IPS-20b (cell line): ENCODE data around the gene PTPRN2.
A peak's percentile ranks its signal among the peaks of the same experiment; 100 is the strongest.
"Not testable (repeated sequence)": the region's sequence is repeated elsewhere in the genome, so short reads cannot be mapped to it uniquely, and the experiment has no call there.

Experiments
- H3K27ac ChIP-seq: one replicate; pipeline ENCODE4 v1.5.1; 2013; ENCODE audit warnings: low read length
- H3K27me3 ChIP-seq: 2 replicates; pipeline ENCODE4 v1.6.1; 2013; ENCODE audit warnings: mild to moderate bottlenecking, low read length, inconsistent platforms; ENCODE audit not compliant: insufficient read depth
- H3K36me3 ChIP-seq: 2 replicates; pipeline ENCODE4 v1.6.1; 2013; ENCODE audit warnings: low read depth, mild to moderate bottlenecking, inconsistent platforms, low read length, moderate library complexity; ENCODE audit not compliant: insufficient read depth
- H3K4me1 ChIP-seq: 2 replicates; pipeline ENCODE4 v1.6.1; 2013; ENCODE audit warnings: mild to moderate bottlenecking, control low read depth, inconsistent platforms, low read length, moderate library complexity; ENCODE audit not compliant: insufficient read depth
- H3K4me3 ChIP-seq: 2 replicates; pipeline ENCODE4 v1.5.1; 2013; ENCODE audit warnings: mild to moderate bottlenecking, low read length, inconsistent platforms
- H3K9ac ChIP-seq: 2 replicates; pipeline ENCODE4 v1.6.1; 2013; ENCODE audit warnings: low read depth, mild to moderate bottlenecking, inconsistent platforms, low read length, moderate library complexity
- H3K9me3 ChIP-seq: 2 replicates; pipeline ENCODE4 v1.6.1; 2013; ENCODE audit warnings: mild to moderate bottlenecking, low read depth, low read length, inconsistent platforms; ENCODE audit not compliant: insufficient read depth

The PTPRN2 gene

DNA sequence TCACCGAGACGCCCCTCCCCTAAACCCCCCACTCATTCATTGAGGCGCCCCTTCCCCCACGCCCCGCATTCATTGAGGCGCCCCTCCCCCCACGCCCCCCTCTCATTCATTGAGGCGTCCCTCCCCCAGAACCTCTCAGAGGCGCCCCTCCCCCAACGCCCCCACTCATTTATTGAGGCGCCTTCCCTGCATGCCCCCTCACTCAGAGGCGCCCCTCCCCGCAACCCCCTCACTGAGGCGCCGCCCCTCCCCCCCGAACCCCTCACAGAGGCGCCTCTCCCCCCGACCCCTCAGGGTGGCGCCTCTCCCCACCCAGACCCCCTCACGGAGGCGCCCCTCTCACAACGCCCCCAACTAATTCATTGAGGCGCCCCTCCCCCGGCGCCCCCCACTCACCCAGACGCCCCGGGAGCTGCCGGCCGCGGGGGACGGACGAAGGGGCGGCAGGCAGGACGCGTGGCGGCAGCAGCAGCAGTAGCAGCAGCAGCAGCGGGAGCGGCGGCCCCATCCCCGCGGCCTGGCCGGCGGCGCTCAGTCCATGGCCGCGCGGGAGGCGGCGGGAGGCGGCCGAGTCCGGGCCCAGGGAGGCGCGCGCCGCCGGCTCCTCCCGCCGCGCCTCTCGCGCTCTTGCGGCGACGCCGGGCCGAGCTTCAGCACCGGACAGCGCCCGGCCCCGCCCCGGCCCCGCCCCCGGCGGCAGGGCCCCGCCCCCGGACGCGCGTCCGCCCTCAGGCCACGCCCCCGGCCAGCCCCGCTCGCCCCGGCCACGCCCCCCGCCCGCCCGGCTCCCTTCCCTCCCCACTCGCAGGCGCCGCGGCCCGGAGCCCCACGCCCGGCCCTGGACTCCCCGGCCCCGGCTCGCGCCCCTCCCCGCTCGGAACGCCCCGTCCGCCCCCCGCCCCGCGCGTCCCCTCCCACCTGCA is at the start of gene PTPRN2:
Gene PTPRN2 (minus strand): TSS at position 662 of the 923 bp plus-strand sequence.
- no peaks in the 10 kb centered on the region for H3K4me1 ChIP-seq
- H3K9ac ChIP-seq: no peak within 1 kb of the TSS
- no peaks in the 10 kb centered on the region; the same call in 1 of the 2 replicates for H3K9me3 ChIP-seq
- H3K27ac ChIP-seq: no peak within 1 kb of the TSS
- H3K4me3 ChIP-seq: peak within 1 kb of the TSS; percentile 46; the same call in 1 of the 2 replicates
- peaks cover 87% of the 10 kb centered on the region for H3K27me3 ChIP-seq
- H3K36me3 ChIP-seq: no peaks in the 10 kb centered on the region

DNA sequence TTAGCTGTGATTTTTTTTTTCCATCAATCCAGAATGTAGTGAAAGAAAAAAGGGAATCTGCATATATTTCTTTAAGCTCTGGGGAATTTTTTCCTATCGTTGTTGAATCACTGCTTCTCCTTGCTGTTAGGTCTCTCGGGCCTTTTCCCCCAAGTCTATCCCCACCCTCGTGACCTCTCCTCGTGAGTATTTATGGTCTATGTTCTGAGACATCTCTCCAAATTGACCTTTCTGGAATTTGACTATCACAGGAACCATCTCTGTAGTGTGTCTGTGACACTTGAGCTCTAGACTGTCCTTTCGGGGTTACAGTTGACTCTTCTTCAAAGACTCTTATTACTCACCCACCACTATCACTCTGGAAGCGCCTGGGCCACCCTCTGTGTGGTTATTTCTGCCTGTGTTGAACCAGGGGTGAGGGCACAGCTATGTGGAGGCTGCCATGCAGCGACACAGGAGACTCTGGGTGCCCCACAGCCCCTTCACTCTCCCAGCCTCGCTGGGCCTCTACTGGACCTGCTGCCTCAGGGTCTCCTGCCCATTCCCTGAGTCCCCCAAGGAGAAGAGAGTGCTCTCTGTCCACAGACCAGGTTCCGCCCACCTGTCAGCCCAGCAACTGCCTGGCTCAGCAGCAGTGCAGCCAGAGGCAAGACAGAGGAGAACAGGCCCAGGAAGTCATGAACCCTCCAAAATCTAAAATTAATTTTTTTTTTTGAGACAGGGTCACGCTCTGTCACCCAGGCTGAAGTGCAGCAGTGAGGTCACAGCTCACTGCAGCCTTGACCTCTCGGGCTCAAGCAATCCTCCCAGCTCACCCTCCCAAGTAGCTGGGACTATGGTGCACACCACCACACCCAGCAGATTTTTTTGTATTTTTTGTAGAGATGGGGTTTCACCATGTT is 45.7 kb upstream of the PTPRN2 start:
- Histone ChIP-seq H3K9me3 (no peaks in the 10 kb centered on the region), H3K9ac (no peak overlapping the region), H3K27ac (no peak overlapping the region), H3K4me1 (no peaks in the 10 kb centered on the region), H3K36me3 (peaks cover 73% of the 10 kb centered on the region), H3K4me3 (no peak overlapping the region), H3K27me3 (no peaks in the 10 kb centered on the region)

DNA sequence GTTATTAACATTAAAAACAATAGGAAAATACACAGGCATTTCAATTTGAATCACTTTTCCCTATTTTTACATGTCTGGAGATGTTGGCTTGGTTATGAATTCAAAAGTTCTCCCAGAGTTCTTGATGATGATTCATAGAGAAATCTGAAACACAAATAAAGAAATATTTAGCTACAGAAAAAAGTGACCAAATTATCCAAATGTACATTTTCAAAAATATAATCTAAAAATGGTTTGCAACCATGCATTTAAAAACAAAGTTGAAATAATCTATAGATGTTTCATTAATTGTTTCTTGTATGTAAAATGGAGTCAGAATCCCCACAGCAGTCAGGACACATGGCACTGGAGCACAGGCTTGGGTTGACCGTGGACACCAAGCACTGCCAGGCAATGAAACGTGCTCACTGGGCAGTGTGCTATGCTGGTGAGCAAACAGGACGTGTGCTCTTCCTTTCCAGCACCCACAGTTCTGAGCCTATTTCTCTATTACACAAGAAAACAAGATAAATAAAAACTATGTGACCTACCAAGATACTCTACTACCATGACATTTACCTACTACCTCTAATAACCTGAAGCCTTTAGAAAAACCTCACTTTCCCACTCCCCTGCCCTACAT is 44.1 kb upstream of the PTPRN2 start:
- H3K9ac ChIP-seq: no peak overlapping the region
- no peaks in the 10 kb centered on the region for H3K9me3 ChIP-seq
- no peaks in the 10 kb centered on the region for H3K4me1 ChIP-seq
- peaks cover 70% of the 10 kb centered on the region for H3K36me3 ChIP-seq
- H3K27me3 ChIP-seq: no peaks in the 10 kb centered on the region
- no peak overlapping the region for H3K27ac ChIP-seq
- no peak overlapping the region for H3K4me3 ChIP-seq

DNA sequence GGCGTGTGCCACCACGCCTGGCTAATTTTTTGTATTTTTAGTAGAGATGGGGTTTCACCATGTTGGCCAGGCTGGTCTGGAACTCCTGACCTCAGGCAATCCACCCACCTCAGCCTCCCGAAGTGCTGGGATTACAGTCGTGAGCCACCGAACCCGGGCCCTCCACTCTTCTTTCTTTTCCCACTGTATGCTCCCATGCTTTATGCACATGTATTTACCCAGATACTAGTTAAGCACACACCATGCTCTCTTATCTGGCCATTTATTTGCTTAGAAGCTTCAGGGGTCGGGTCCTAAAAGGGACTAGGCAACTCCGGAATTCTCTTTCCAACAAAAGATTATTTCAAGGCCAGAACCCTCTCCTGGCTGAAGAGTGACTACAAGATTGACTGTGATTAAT is 38.7 kb upstream of the PTPRN2 start:
- H3K27ac ChIP-seq, H3K4me3 ChIP-seq, H3K9me3 ChIP-seq, H3K9ac ChIP-seq, H3K27me3 ChIP-seq, H3K4me1 ChIP-seq: not testable (repeated sequence)
- H3K36me3 ChIP-seq: peaks cover 59% of the 10 kb centered on the region

DNA sequence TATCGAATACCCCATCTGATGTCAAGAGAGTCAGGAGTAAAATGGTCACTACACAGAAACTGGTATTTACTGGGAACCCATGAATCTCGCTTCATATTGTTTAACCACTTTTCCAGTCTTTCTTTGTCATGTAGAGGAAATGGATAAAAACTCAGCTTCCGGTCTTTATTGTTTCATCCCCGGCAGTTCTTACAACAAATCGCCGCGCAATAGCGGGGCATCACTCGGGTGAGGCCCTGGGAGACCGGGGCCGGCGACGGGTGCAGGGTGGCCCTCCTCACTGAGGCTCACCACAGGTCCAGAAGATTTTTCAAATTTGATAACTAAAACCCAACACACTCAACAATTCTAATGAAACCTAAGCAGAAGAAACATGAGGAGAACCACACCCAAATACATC is 35.6 kb upstream of the PTPRN2 start:
- no peak overlapping the region for H3K9ac ChIP-seq
- no peak overlapping the region for H3K4me3 ChIP-seq
- H3K27me3 ChIP-seq: no peaks in the 10 kb centered on the region
- H3K9me3 ChIP-seq: no peaks in the 10 kb centered on the region
- H3K27ac ChIP-seq: no peak overlapping the region
- peaks cover 39% of the 10 kb centered on the region; the same call in 1 of the 2 replicates for H3K36me3 ChIP-seq
- H3K4me1 ChIP-seq: peaks cover 6% of the 10 kb centered on the region; the same call in 1 of the 2 replicates

DNA sequence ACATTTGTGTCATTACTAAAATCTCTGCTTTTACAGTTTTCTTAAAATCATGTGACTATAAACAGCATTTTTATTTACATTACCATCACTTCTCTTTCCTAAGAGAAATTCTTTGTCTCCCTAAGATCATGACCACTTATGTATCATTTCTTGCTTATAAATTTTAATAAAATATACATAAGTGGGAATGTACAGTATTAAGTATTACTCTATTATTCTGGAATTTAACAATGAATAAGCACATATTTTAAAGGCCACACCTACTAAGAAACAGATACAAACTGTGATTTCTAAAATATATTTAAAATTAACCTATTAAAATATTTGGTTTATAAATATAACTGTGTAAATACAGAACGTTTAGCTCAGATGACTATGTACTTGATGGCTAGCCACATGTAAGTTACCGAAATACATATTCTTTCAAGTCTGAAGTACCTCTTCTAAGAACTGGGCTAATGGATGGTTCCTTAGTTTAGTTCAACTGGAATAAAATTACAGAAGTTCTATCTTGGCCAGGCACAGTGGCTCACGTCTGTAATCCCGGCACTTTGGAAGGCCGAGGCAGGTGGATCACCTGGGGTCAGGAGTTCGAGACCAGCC is 33.3 kb upstream of the PTPRN2 start:
- Histone ChIP-seq H3K4me3 (no peak overlapping the region), H3K36me3 (peaks cover 28% of the 10 kb centered on the region; the same call in 1 of the 2 replicates), H3K9ac (no peak overlapping the region), H3K27ac (no peak overlapping the region), H3K9me3 (no peaks in the 10 kb centered on the region), H3K27me3 (no peaks in the 10 kb centered on the region), H3K4me1 (peaks cover 13% of the 10 kb centered on the region; the same call in 1 of the 2 replicates)

DNA sequence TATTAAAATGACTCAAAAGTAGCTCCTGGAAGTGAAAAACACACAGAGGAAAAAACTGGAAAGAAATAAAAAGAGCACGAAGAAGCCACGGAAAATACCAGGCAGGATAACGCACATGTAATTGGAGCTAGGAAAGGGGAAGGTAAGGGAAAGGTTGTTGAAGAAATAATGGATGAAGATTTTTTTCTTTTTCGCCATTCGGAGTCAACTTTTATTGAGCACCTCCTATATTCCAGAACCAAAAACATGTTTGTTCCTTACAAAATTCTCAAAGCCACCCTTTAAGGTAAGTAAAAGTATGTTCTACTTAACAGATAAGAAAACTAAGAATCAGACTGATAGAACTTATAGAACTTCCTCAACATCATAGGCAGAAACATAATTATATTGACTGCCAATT is 32.8 kb upstream of the PTPRN2 start:
- H3K27me3 ChIP-seq: no peaks in the 10 kb centered on the region
- H3K4me1 ChIP-seq: peaks cover 13% of the 10 kb centered on the region; the same call in 1 of the 2 replicates
- no peak overlapping the region for H3K27ac ChIP-seq
- H3K4me3 ChIP-seq: no peak overlapping the region
- no peaks in the 10 kb centered on the region for H3K9me3 ChIP-seq
- H3K9ac ChIP-seq: no peak overlapping the region
- H3K36me3 ChIP-seq: peaks cover 23% of the 10 kb centered on the region; the same call in 1 of the 2 replicates

DNA sequence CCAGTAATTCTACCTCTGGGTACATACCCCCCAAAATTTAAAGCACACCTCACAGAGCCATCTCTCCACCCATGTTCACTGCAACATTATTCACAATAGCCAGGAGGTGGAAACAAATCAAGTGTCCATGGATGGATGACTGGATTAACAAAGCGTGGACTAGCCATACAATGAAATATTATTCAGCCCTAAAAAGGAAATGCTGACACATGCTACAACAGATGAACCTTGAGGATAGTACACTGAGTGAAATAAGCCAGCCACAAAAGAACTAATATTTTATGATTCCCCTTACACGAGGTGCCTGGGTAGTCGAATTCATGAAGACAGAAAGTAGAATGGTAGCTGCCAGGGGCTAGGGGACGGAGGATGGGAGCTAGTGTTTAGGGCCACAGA is 31.1 kb upstream of the PTPRN2 start:
- Histone ChIP-seq H3K4me3 (no peak overlapping the region), H3K9me3 (no peaks in the 10 kb centered on the region), H3K9ac (no peak overlapping the region), H3K36me3 (peaks cover 16% of the 10 kb centered on the region; the same call in 1 of the 2 replicates), H3K27ac (no peak overlapping the region), H3K4me1 (peaks cover 13% of the 10 kb centered on the region; the same call in 1 of the 2 replicates), H3K27me3 (no peaks in the 10 kb centered on the region)

DNA sequence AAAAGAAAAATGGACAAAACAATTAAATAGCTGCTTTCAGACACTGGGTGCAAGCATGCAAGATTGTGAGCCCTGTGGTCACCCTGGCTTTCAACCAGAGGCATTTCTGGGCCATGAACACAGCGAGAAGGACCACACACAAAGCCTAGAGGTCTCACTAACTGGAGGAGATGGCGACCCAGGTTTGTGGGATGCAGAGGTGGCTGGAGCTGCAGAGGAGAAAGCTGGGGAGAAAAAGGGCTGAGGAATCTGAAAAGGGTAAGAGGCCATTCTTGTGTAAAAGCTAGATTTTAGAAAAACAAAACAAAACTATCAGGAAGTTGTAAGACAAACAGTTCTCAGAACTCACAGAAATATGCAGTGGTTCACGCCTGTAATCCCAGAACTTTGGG is 30.1 kb upstream of the PTPRN2 start:
- Histone ChIP-seq H3K27ac (peak overlapping the region; percentile 65), H3K9me3 (no peaks in the 10 kb centered on the region), H3K27me3 (no peaks in the 10 kb centered on the region), H3K9ac (peak overlapping the region; percentile 14; the same call in 1 of the 2 replicates), H3K36me3 (peaks cover 18% of the 10 kb centered on the region; the same call in 1 of the 2 replicates), H3K4me3 (no peak overlapping the region), H3K4me1 (peaks cover 13% of the 10 kb centered on the region; the same call in 1 of the 2 replicates)

DNA sequence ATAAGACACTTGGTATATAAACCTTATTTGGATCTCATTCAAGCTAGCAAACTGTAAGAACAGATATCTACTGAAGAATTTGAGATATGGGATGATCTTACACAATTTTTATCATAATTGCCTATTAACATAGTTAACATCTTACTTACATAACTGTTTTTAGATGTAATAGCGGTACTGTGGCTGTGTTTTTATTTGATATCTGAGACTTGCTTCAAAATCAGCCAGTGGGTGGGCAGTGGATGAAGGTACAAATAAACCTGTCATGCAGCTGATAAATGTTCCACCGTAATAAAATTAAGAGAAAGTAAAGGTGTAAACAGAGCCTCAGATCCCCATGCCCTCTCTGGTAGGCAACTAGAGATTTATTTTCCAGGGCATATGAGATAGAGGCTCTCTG is 28.4 kb upstream of the PTPRN2 start:
- Histone ChIP-seq H3K27ac (no peak overlapping the region), H3K9me3 (no peaks in the 10 kb centered on the region), H3K4me3 (no peak overlapping the region), H3K36me3 (peaks cover 14% of the 10 kb centered on the region; the same call in 1 of the 2 replicates), H3K9ac (no peak overlapping the region), H3K27me3 (no peaks in the 10 kb centered on the region), H3K4me1 (peaks cover 13% of the 10 kb centered on the region; the same call in 1 of the 2 replicates)

DNA sequence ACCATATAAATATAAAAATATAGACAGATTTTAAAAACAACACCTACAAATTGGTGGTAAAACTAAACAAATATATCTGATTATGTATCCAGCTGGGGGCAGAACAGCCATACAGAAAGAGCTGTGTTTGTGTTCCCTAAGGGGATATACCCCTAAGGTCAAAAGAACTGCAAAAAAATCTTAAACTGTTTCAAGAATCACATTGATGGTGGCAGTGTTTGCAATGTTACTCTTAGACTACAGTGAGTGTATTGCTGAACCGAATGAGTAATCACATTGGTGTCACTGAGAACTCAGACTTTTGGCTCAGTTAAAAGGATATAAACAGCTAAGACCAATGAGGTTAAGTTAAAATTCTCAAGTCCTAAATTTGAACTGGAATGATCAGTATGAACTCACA is 27.1 kb upstream of the PTPRN2 start:
- Histone ChIP-seq H3K36me3 (peaks cover 17% of the 10 kb centered on the region; the same call in 1 of the 2 replicates), H3K27me3 (no peaks in the 10 kb centered on the region), H3K4me1 (peaks cover 12% of the 10 kb centered on the region; the same call in 1 of the 2 replicates), H3K27ac (no peak overlapping the region), H3K4me3 (no peak overlapping the region), H3K9me3 (no peaks in the 10 kb centered on the region), H3K9ac (no peak overlapping the region)
